HepG2 (cell line): ENCODE measurements around the gene POLR3E. TPM values are rescaled to one million over a fixed set of nuclear protein-coding genes. Genes with fewer than 3 reads are reported as not detected.

Source experiments
- ATAC-seq: fragments of 200-7000 bp; cut with Tn5 transposase; 3 replicates; pipeline ENCODE4 v1.9.1; 2020; ENCODE audit warnings: mild to moderate bottlenecking, moderate library complexity
- BruUV-seq: library from RNA; stranded (reverse); fragments of 400-500 nt; replicated peaks from 2 replicates; lab custom pipeline; 2021; lab: Mats Ljungman, UMichigan
- CTCF ChIA-PET: fragments of 300-600 bp; formaldehyde crosslinking; extraction: SDS; loops from one replicate; lab custom pipeline; 2021; ENCODE audit warnings: low total read pairs, inconsistent platforms, low intra/inter-chr PET ratio; lab: Yijun Ruan, JAX
- POLR2A ChIA-PET: fragments of 350-600 bp; sonication (Branson Sonifier 250); formaldehyde crosslinking; loops from one replicate; lab custom pipeline; 2020; ENCODE audit warnings: antibody characterized with exemption, inconsistent platforms; lab: Yijun Ruan, JAX
- DNase-seq: peaks from one replicate; pipeline ENCODE4 v3.0.0-alpha.2; 2015; ENCODE audit warnings: low spot score
- FAIRE-seq: peaks from 3 replicates; lab custom pipeline; 2011; peaks lifted over from hg19 to GRCh38; lab: Jason Lieb, UNC
- H2AFZ ChIP-seq: one replicate; pipeline ENCODE4 v1.6.1; 2011; ENCODE audit warnings: low read length, inconsistent platforms
- H3K27ac ChIP-seq: fragments of 300-600 bp; 3 replicates; pipeline ENCODE4 v1.8.0; 2011; ENCODE audit warnings: mixed run types, mild to moderate bottlenecking, mixed read lengths, low read length, inconsistent platforms; ENCODE audit not compliant: insufficient read depth; ENCODE audit errors: extremely low read length
- H3K27me3 ChIP-seq, 2 experiments: fragments of 200-600 bp in 1 of 2; 2 replicates in 1 of 2; 3 replicates in 1 of 2; pipeline versions ENCODE4 v1.6.0 to v1.8.0; 2011; ENCODE audit warnings: low read length in 2 of 2, mild to moderate bottlenecking in 2 of 2, moderate library complexity in 2 of 2, inconsistent platforms in 1 of 2; ENCODE audit not compliant: insufficient read depth in 2 of 2, control insufficient read depth in 1 of 2
- H3K36me3 ChIP-seq, 2 experiments: fragments of 200-600 bp in 1 of 2; replicated peaks in 1 of 2; 2 replicates in 1 of 2; 3 replicates in 1 of 2; pipeline versions ENCODE4 v1.5.1 to v1.8.0; 2011; ENCODE audit warnings: low read length in 2 of 2, inconsistent platforms in 1 of 2; ENCODE audit not compliant: insufficient read depth in 2 of 2, control insufficient read depth in 1 of 2
- H3K4me1 ChIP-seq: 2 replicates; pipeline ENCODE4 v1.5.1; 2012; ENCODE audit warnings: low read length, inconsistent platforms; ENCODE audit not compliant: insufficient read depth
- H3K4me2 ChIP-seq: 2 replicates; pipeline ENCODE4 v1.6.0; 2011; ENCODE audit warnings: low read depth, low read length, inconsistent platforms
- H3K4me3 ChIP-seq, 3 experiments: fragments of 200-600 bp in 1 of 3; sonication (generic), shearing (Covaris generic) in 1 of 3; replicated peaks in 1 of 3; 2 replicates each; pipeline ENCODE4 v1.5.1; 2011 to 2016; ENCODE audit warnings: low read length in 3 of 3, inconsistent platforms in 2 of 3, low read depth in 2 of 3, mild to moderate bottlenecking in 2 of 3, control low read depth in 1 of 3, mixed read lengths in 1 of 3; ENCODE audit not compliant: insufficient read depth in 1 of 3
- H3K79me2 ChIP-seq: one replicate; pipeline ENCODE4 v1.6.1; 2011; ENCODE audit warnings: low read length, inconsistent platforms; ENCODE audit not compliant: insufficient read depth
- H3K9ac ChIP-seq: 2 replicates; pipeline ENCODE4 v1.6.0; 2011; ENCODE audit warnings: mild to moderate bottlenecking, low read depth, low read length, inconsistent platforms; ENCODE audit not compliant: insufficient read depth
- H3K9me3 ChIP-seq: 2 replicates; pipeline ENCODE4 v1.5.1; 2012; ENCODE audit warnings: mild to moderate bottlenecking, low read length
- H4K20me1 ChIP-seq: 2 replicates; pipeline ENCODE4 v1.6.0; 2011; ENCODE audit warnings: inconsistent platforms, mild to moderate bottlenecking, low read length, moderate library complexity; ENCODE audit not compliant: insufficient read depth
- ASH2L ChIP-seq: fragments of 300-600, 200-600 bp; sonication (generic); IDR thresholded peaks from 2 replicates; pipeline ENCODE4 v1.7.0; 2017; ENCODE audit warnings: low read depth, mild to moderate bottlenecking, moderate library complexity, mixed read lengths, low read length; ENCODE audit not compliant: insufficient read length
- DDIT3 ChIP-seq: sonication (generic); formaldehyde crosslinking; IDR thresholded peaks from 2 replicates; pipeline ENCODE4 v1.4.0; 2020; ENCODE audit warnings: mild to moderate bottlenecking, missing genetic modification reagents
- ESRRA ChIP-seq: sonication (generic); formaldehyde crosslinking; IDR thresholded peaks from 2 replicates; pipeline ENCODE4 v1.5.1; 2020; ENCODE audit warnings: mild to moderate bottlenecking, low read depth, missing genetic modification reagents
- HES4 ChIP-seq: sonication (generic); formaldehyde crosslinking; IDR thresholded peaks from 2 replicates; pipeline ENCODE4 v1.9.0; 2021; ENCODE audit warnings: mild to moderate bottlenecking, missing genetic modification reagents, borderline replicate concordance
- IRF2 ChIP-seq: IDR thresholded peaks from 2 replicates; pipeline ENCODE4 v1.6.1; 2018; ENCODE audit warnings: missing genetic modification reagents, missing compliant biosample characterization
- KAT8 ChIP-seq: IDR thresholded peaks from 2 replicates; pipeline ENCODE4 v1.6.1; 2016; ENCODE audit warnings: missing genetic modification reagents, missing compliant biosample characterization
- LCORL ChIP-seq, 2 experiments: fragments of 450-650 bp in 1 of 2; sonication (generic) in 1 of 2; formaldehyde crosslinking in 1 of 2; IDR thresholded peaks; 2 replicates each; pipeline versions ENCODE4 v1.5.0 to v1.6.1; 2017 to 2020; ENCODE audit warnings: antibody characterized with exemption in 1 of 2, missing genetic modification reagents in 1 of 2
- MAF1 ChIP-seq: sonication (generic); formaldehyde crosslinking; IDR thresholded peaks from 2 replicates; pipeline ENCODE4 v1.5.0; 2020; ENCODE audit warnings: missing genetic modification reagents, borderline replicate concordance
- MIER3 ChIP-seq: IDR thresholded peaks from 2 replicates; pipeline ENCODE4 v1.6.1; 2016; ENCODE audit warnings: missing compliant biosample characterization, borderline replicate concordance
- MXD4 ChIP-seq: IDR thresholded peaks from 2 replicates; pipeline ENCODE4 v1.6.1; 2016; ENCODE audit warnings: mild to moderate bottlenecking, missing biosample characterization, missing genetic modification reagents
- POLR2AphosphoS2 ChIP-seq: IDR thresholded peaks from 2 replicates; pipeline ENCODE4 v1.6.1; 2011; ENCODE audit warnings: low read depth, low read length, improper control_type of control experiment
- RXRB ChIP-seq: IDR thresholded peaks from 2 replicates; pipeline ENCODE4 v1.6.1; 2016; ENCODE audit warnings: borderline replicate concordance, missing genetic modification reagents, missing compliant biosample characterization
- SP140L ChIP-seq: sonication (generic); formaldehyde crosslinking; IDR thresholded peaks from 2 replicates; pipeline ENCODE4 v1.4.0; 2020; ENCODE audit warnings: missing genetic modification reagents, borderline replicate concordance
- ZMYM3 ChIP-seq: sonication (generic); formaldehyde crosslinking; IDR thresholded peaks from 2 replicates; pipeline ENCODE4 v1.5.1; 2020; ENCODE audit warnings: mild to moderate bottlenecking, missing genetic modification reagents
- ZNF205 ChIP-seq: IDR thresholded peaks from 2 replicates; pipeline ENCODE4 v1.6.1; 2018; ENCODE audit warnings: missing biosample characterization, missing genetic modification reagents
- ZNF235 ChIP-seq: sonication (generic); formaldehyde crosslinking; IDR thresholded peaks from 2 replicates; pipeline ENCODE4 v1.8.1; 2023; ENCODE audit warnings: mild to moderate bottlenecking, missing genetic modification reagents, borderline replicate concordance
- ZNF782 ChIP-seq: sonication (generic); formaldehyde crosslinking; IDR thresholded peaks from 2 replicates; pipeline ENCODE4 v1.4.0; 2020; ENCODE audit warnings: missing genetic modification reagents, mild to moderate bottlenecking, borderline replicate concordance
- WGBS: methylation state at CpG from one replicate; pipeline ENCODE4 v1.1.6; 2017; ENCODE audit warnings: low lambda C conversion rate; 5-methylcytosine and 5-hydroxymethylcytosine counted together
- in situ Hi-C: cut with HindIII; loops from 2 replicates; pipeline ENCODE4 v1.10.0; 2017; ENCODE audit warnings: low pct_unique_long_range_greater_than_20kb; ENCODE audit not compliant: extremely low pct_ligation_motif_present
- intact Hi-C: fragments of 100-400 bp; cut with micrococcal nuclease; formaldehyde crosslinking; loops from one replicate; pipeline ENCODE4 v1.10.0; 2022; ENCODE audit not compliant: unreplicated experiment
- polyA plus RNA-seq, 8 experiments: library from polyadenylated mRNA; depleted of rRNA in 3 of 8; stranded (reverse) in 7 of 8; unstranded in 1 of 8; fragments of >200 nt; fragmentation: Illumina TruSeq in 4 of 8; extraction: Trizol in 4 of 8; gene quantifications; 2 replicates each; pipeline versions ENCODE4 v1.2.1 to v1.2.3, GENCODE V29; 2011 to 2016; ENCODE audit warnings: low read depth in 4 of 8, missing spikeins in 1 of 8, mixed read lengths in 1 of 8; ENCODE audit not compliant: insufficient read depth in 1 of 8
- total RNA-seq, 5 experiments: library from RNA; depleted of rRNA; stranded (reverse); fragments of >200 nt; fragmentation: Illumina TruSeq; extraction: Trizol; gene quantifications; 2 replicates each; pipeline ENCODE4 v1.2.3, GENCODE V29; 2016; ENCODE audit warnings: low read depth in 1 of 5
- TF ChIP-seq, protein P1 (sequence below): IDR thresholded peaks from 2 replicates; pipeline ENCODE4 v1.6.1; 2016; ENCODE audit warnings: missing compliant biosample characterization, missing genetic modification reagents, borderline replicate concordance
- TF ChIP-seq, protein P2 (sequence below): sonication (generic); formaldehyde crosslinking; IDR thresholded peaks from 2 replicates; pipeline ENCODE4 v1.5.1; 2020; ENCODE audit warnings: missing genetic modification reagents, mild to moderate bottlenecking, borderline replicate concordance

Gene POLR3E
- total and polyA plus RNA-seq, 2 of the 13 experiments (the other 11 are each of a cell fraction or from before 2014, with no cell fraction given): 135 to 262 TPM

DNA sequence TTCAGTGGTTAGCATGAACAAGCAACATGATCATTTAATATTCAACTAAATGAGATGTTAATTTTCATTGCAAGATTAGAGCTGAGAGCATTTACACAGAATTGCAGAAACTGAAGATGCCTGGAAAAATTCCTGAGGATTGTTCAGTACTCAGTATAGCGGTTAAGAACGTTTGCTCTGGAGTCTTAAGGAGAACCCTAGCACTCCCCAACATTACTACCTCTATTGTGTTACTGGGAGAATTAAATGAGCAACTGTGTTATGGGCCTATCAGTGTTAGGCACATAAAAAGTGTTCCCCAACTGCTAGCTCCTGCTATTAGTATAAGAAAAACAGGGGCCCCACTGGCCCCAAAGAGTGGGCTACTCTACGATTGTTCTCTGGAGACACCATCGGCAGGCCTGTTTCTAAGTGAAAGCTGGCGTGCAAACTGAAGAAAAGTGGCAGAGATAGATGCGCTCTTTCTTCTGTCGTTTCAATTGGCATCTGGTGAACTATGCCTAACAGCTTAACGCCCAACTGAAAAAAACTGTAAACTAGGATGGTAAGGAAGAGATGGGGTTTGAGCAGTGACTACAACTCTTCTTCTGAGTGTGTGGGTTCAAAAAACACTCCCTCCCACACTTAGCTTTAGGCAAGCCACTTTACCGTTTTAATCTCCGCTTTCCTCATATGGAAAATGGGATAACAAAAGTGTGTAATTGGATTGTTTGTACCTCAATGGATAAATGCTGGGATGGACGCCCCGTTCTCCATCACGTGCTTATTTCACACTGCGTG lies 75.9 kb downstream of the POLR3E start:
- Histone ChIP-seq H3K9ac (peak overlapping the region; percentile 96), H3K27ac (peak overlapping the region; percentile 85), H3K4me3 (peak overlapping the region; percentile 81 to 98 (median 87)), H2AFZ (no peak overlapping the region), H3K79me2 (peaks cover 64% of the 10 kb centered on the region), H3K4me2 (peak overlapping the region; percentile 97), H3K9me3 (no peaks in the 10 kb centered on the region), H3K4me1 (peaks cover 67% of the 10 kb centered on the region), H3K36me3 (0 out of 5 replicates have a peak, but pooled peaks cover 0 to 7% of the 10 kb centered on the region in 2 experiments), H4K20me1 (peaks cover 21% of the 10 kb centered on the region), H3K27me3 (no peaks in the 10 kb centered on the region; a peak in 1 of 5 replicates)
- BruUV-seq: TSS peak; percentile 49
- DNase-seq (no peak), ATAC-seq (no peak), FAIRE-seq (no peak)
- 4% methylated on average over 14 of the region's 14 CpGs for WGBS
- intact Hi-C loops: loop anchor here (5.0 kb wide), 2 partner anchors 51 to 176 kb away; no protein-coding TSS in a partner anchor
- ChIA-PET CTCF (no interaction called here), POLR2A (interaction anchor here (0.6 to 2.5 kb wide), 8 partner anchors 12 to 852 kb away, joined by 3 to 27 read pairs (median 6); partner anchors contain the start of gene POLR3E)
- in situ Hi-C loops: loop anchor here (10.0 kb wide), 1 partner anchor 62 kb away; no protein-coding TSS in a partner anchor
- TF ChIP-seq, protein P1, sequence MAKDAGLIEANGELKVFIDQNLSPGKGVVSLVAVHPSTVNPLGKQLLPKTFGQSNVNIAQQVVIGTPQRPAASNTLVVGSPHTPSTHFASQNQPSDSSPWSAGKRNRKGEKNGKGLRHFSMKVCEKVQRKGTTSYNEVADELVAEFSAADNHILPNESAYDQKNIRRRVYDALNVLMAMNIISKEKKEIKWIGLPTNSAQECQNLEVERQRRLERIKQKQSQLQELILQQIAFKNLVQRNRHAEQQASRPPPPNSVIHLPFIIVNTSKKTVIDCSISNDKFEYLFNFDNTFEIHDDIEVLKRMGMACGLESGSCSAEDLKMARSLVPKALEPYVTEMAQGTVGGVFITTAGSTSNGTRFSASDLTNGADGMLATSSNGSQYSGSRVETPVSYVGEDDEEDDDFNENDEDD (CRISPR knock-in tag): no peak
- TF ChIP-seq LCORL (IDR thresholded peaks at IDR 0.05) (no peak), LCORL (CRISPR knock-in tag; IDR thresholded peaks at IDR 0.05) (0 out of 2 replicates have a peak, but pooled peaks have one; percentile 46), POLR2AphosphoS2 (no peak), KAT8 (0 out of 2 replicates have a peak, but pooled peaks have one; percentile 12), DDIT3 (CRISPR knock-in tag) (no peak), MXD4 (CRISPR knock-in tag) (0 out of 2 replicates have a peak, but pooled peaks have one; percentile 40), RXRB (no peak), ESRRA (CRISPR knock-in tag) (0 out of 2 replicates have a peak, but pooled peaks have one; percentile 24), SP140L (CRISPR knock-in tag) (0 out of 2 replicates have a peak, but pooled peaks have one; percentile 27), MAF1 (CRISPR knock-in tag) (no peak), ZNF235 (CRISPR knock-in tag) (0 out of 2 replicates have a peak, but pooled peaks have one; percentile 18), ZNF205 (0 out of 2 replicates have a peak, but pooled peaks have one; percentile 27), MIER3 (CRISPR knock-in tag) (0 out of 2 replicates have a peak, but pooled peaks have one; percentile 6), IRF2 (CRISPR knock-in tag) (peak; percentile 63; the same call in 1 of the 2 replicates), ZNF782 (CRISPR knock-in tag) (no peak), ASH2L (peak; percentile 76), ZMYM3 (CRISPR knock-in tag) (0 out of 2 replicates have a peak, but pooled peaks have one; percentile 25), HES4 (no peak)
- TF ChIP-seq, protein P2, sequence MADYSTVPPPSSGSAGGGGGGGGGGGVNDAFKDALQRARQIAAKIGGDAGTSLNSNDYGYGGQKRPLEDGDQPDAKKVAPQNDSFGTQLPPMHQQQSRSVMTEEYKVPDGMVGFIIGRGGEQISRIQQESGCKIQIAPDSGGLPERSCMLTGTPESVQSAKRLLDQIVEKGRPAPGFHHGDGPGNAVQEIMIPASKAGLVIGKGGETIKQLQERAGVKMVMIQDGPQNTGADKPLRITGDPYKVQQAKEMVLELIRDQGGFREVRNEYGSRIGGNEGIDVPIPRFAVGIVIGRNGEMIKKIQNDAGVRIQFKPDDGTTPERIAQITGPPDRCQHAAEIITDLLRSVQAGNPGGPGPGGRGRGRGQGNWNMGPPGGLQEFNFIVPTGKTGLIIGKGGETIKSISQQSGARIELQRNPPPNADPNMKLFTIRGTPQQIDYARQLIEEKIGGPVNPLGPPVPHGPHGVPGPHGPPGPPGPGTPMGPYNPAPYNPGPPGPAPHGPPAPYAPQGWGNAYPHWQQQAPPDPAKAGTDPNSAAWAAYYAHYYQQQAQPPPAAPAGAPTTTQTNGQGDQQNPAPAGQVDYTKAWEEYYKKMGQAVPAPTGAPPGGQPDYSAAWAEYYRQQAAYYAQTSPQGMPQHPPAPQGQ: 0 out of 2 replicates have a peak, but pooled peaks have one; percentile 46
